Astrocyte (in vitro differentiated cells and primary cell): ENCODE measurements around the gene SMIM43. TPM values are rescaled to one million over a fixed set of nuclear protein-coding genes. Genes with fewer than 3 reads are reported as not detected.

Source experiments
- DNase-seq: peaks from one replicate; pipeline ENCODE4 v3.0.0-alpha.2; 2010; ENCODE audit warnings: low read depth
- FAIRE-seq: peaks from 2 replicates; lab custom pipeline; 2011; peaks lifted over from hg19 to GRCh38; lab: Jason Lieb, UNC
- H2AFZ ChIP-seq: 2 replicates; pipeline ENCODE4 v1.6.0; 2012; ENCODE audit warnings: low read depth, low read length, inconsistent platforms
- H3K27ac ChIP-seq: 2 replicates; pipeline ENCODE4 v1.5.1; 2011; ENCODE audit warnings: low read depth, low read length, inconsistent platforms
- H3K27me3 ChIP-seq: 2 replicates; pipeline ENCODE4 v1.6.0; 2011; ENCODE audit warnings: low read length, inconsistent platforms; ENCODE audit not compliant: insufficient read depth
- H3K36me3 ChIP-seq: 2 replicates; pipeline ENCODE4 v1.5.1; 2011; ENCODE audit warnings: low read length, inconsistent platforms; ENCODE audit not compliant: insufficient read depth
- H3K4me1 ChIP-seq: 2 replicates; pipeline ENCODE4 v1.5.1; 2011; ENCODE audit warnings: low read length, inconsistent platforms; ENCODE audit not compliant: insufficient read depth
- H3K4me2 ChIP-seq: 2 replicates; pipeline ENCODE4 v1.6.0; 2012; ENCODE audit warnings: low read length, inconsistent platforms
- H3K4me3 ChIP-seq: 2 replicates; pipeline ENCODE4 v1.5.1; 2011; ENCODE audit warnings: low read depth, mild to moderate bottlenecking, low read length, inconsistent platforms; ENCODE audit not compliant: insufficient read depth
- H3K79me2 ChIP-seq: 2 replicates; pipeline ENCODE4 v1.6.0; 2012; ENCODE audit warnings: mild to moderate bottlenecking, low read length, inconsistent platforms; ENCODE audit not compliant: insufficient read depth
- H3K9ac ChIP-seq: 2 replicates; pipeline ENCODE4 v1.6.0; 2012; ENCODE audit warnings: mild to moderate bottlenecking, low read length, inconsistent platforms
- H3K9me3 ChIP-seq: 2 replicates; pipeline ENCODE4 v1.5.1; 2012; ENCODE audit warnings: low read depth, mild to moderate bottlenecking, low read length, inconsistent platforms; ENCODE audit not compliant: insufficient read depth
- H4K20me1 ChIP-seq: 2 replicates; pipeline ENCODE4 v1.6.0; 2012; ENCODE audit warnings: low read length, inconsistent platforms; ENCODE audit not compliant: insufficient read depth
- H3K27ac Mint-ChIP-seq: one replicate; pipeline ENCODE4 v1.8.0; 2021; ENCODE audit warnings: mild to moderate bottlenecking, mixed read lengths; ENCODE audit not compliant: unreplicated experiment
- H3K27me3 Mint-ChIP-seq: one replicate; pipeline ENCODE4 v1.8.0; 2021; ENCODE audit warnings: low read depth, mixed read lengths; ENCODE audit not compliant: unreplicated experiment
- H3K36me3 Mint-ChIP-seq: one replicate; pipeline ENCODE4 v1.8.0; 2021; ENCODE audit warnings: low read depth, mixed read lengths; ENCODE audit not compliant: unreplicated experiment
- H3K4me1 Mint-ChIP-seq: one replicate; pipeline ENCODE4 v1.8.0; 2021; ENCODE audit warnings: low read depth, mixed read lengths; ENCODE audit not compliant: unreplicated experiment
- H3K4me3 Mint-ChIP-seq: one replicate; pipeline ENCODE4 v1.8.0; 2021; ENCODE audit warnings: mild to moderate bottlenecking, moderate library complexity, mixed read lengths; ENCODE audit not compliant: unreplicated experiment
- H3K9me3 Mint-ChIP-seq: one replicate; pipeline ENCODE4 v1.8.0; 2021; ENCODE audit warnings: mild to moderate bottlenecking, mixed read lengths; ENCODE audit not compliant: unreplicated experiment
- CTCF ChIP-seq: IDR thresholded peaks from 2 replicates; pipeline ENCODE4 v1.5.1; 2011; ENCODE audit warnings: low read depth, mild to moderate bottlenecking, inconsistent platforms, low read length, moderate library complexity; ENCODE audit not compliant: insufficient read depth
- EZH2 ChIP-seq: IDR thresholded peaks from 2 replicates; pipeline ENCODE4 v1.6.1; 2012; ENCODE audit warnings: mild to moderate bottlenecking, low read length, inconsistent platforms; ENCODE audit not compliant: insufficient read depth
- total RNA-seq: library from RNA; stranded (reverse); gene quantifications from 2 replicates; pipeline ENCODE4 v1.2.1, GENCODE V29; 2021

SMIM43 gene
- total RNA-seq, 1 donor from 2014 or later, result not detected

DNA sequence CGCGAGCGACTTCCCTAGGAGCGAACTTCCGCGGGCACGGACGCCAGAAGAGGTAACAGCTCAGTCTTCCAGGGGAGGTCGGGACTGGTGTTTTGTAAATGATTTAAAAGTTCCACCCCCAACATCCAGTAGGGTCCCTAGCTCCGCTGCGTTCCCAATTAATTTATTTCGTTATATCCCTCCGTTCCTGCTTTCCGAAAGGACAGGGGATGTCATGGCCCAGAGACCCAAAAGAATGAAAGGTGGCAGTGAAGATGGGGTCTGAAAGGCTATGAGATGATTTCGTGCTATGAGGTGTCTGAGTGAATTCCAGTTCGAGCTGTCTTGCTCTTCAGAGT lies 373 bp upstream of the SMIM43 start:
- no peak overlapping the region for H3K27ac Mint-ChIP-seq
- H3K4me1 Mint-ChIP-seq, result no peaks in the 10 kb centered on the region
- H3K79me2 ChIP-seq, result no peaks in the 10 kb centered on the region
- H3K4me3 ChIP-seq, result peak overlapping the region; percentile 63
- H3K4me2 ChIP-seq, result peak overlapping the region; percentile 93
- H4K20me1 ChIP-seq, result no peaks in the 10 kb centered on the region
- H3K9ac ChIP-seq, result peak overlapping the region; percentile 50
- no peak overlapping the region for H3K27ac ChIP-seq
- H3K9me3 ChIP-seq, result no peaks in the 10 kb centered on the region
- peaks cover 21% of the 10 kb centered on the region for H3K27me3 ChIP-seq
- no peaks in the 10 kb centered on the region for H3K36me3 ChIP-seq
- H2AFZ ChIP-seq, result peak overlapping the region; percentile 85
- no peaks in the 10 kb centered on the region for H3K9me3 Mint-ChIP-seq
- H3K4me3 Mint-ChIP-seq, result peak overlapping the region; percentile 83
- TF ChIP-seq CTCF (no peak), EZH2 (no peak)
- DNase-seq, result no peak
- no peaks in the 10 kb centered on the region for H3K4me1 ChIP-seq
- H3K27me3 Mint-ChIP-seq, result peaks cover 78% of the 10 kb centered on the region
- H3K36me3 Mint-ChIP-seq, result no peaks in the 10 kb centered on the region
- FAIRE-seq, result no peak

GRCh38 chr4:121764303-121764701 lies 662 bp downstream of the SMIM43 start:
- H3K9ac ChIP-seq, result peak overlapping the region; percentile 50
- peaks cover 19% of the 10 kb centered on the region for H3K27me3 ChIP-seq
- no peaks in the 10 kb centered on the region for H3K9me3 Mint-ChIP-seq

More at GRCh38 chr4:121764303-121764701, 662 bp downstream of the SMIM43 start:
- H3K79me2 ChIP-seq, result no peaks in the 10 kb centered on the region
- Mint-ChIP-seq H3K36me3 (no peaks in the 10 kb centered on the region), H3K4me3 (peak overlapping the region; percentile 78), H3K4me1 (no peaks in the 10 kb centered on the region), H3K27ac (no peak overlapping the region), H3K27me3 (peaks cover 77% of the 10 kb centered on the region)
- H3K4me2 ChIP-seq, result peak overlapping the region; percentile 93
- peak overlapping the region; percentile 63 for H3K4me3 ChIP-seq
- H3K27ac ChIP-seq, result no peak overlapping the region
- H4K20me1 ChIP-seq, result no peaks in the 10 kb centered on the region
- TF ChIP-seq CTCF, result no peak
- TF ChIP-seq EZH2, result peak; percentile 24
- FAIRE-seq, result no peak
- H3K36me3 ChIP-seq, result no peaks in the 10 kb centered on the region
- no peak for DNase-seq
- H3K9me3 ChIP-seq, result no peaks in the 10 kb centered on the region
- no peaks in the 10 kb centered on the region for H3K4me1 ChIP-seq
- peak overlapping the region; percentile 85 for H2AFZ ChIP-seq
